ENCODE measurements around the gene NFILZ.
"Not testable (repeated sequence)": the region's sequence is repeated elsewhere in the genome, so short reads cannot be mapped to it uniquely, and the experiment has no call there.

Gene NFILZ

DNA sequence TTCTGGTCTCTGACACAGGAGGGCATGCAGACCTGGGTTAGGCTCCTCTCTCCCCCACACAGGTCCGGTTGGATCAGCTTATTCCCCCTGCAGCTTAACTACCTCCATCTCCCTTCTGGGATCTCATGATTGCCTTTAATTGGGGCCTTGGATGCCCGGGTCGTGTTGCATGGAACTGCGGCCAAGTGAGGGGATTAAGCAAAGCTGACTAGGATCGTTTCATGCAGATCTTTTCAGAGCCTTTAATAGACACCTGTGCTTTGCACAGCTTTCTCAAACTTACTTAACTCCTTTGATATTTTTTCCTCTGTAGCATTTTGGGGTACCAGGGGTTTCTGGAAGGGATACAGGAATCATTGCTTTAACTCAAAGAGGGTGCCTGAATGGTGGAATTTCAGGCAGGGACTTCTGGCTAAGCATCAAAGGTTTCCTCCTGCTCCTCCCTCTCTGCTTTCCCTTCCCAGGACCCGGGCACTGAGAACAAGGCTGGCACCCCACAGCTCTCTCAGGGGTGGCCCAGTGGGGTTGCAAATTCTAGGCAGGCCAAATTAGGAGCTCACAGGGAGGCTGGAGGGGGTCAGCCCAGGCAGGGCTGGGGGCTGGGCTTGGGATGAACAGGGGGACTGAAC lies 477 bp downstream of the NFILZ start:
- DNase-seq (ENCODE audit: low spot score): no peak
- TF ChIP-seq, protein P1, sequence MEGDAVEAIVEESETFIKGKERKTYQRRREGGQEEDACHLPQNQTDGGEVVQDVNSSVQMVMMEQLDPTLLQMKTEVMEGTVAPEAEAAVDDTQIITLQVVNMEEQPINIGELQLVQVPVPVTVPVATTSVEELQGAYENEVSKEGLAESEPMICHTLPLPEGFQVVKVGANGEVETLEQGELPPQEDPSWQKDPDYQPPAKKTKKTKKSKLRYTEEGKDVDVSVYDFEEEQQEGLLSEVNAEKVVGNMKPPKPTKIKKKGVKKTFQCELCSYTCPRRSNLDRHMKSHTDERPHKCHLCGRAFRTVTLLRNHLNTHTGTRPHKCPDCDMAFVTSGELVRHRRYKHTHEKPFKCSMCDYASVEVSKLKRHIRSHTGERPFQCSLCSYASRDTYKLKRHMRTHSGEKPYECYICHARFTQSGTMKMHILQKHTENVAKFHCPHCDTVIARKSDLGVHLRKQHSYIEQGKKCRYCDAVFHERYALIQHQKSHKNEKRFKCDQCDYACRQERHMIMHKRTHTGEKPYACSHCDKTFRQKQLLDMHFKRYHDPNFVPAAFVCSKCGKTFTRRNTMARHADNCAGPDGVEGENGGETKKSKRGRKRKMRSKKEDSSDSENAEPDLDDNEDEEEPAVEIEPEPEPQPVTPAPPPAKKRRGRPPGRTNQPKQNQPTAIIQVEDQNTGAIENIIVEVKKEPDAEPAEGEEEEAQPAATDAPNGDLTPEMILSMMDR (IDR thresholded peaks at IDR 0.05; ENCODE audit: borderline replicate concordance, control extremely low read depth, extremely low read depth, insufficient read depth, missing control alignments): no peak
- in situ Hi-C loops (cut with MboI; ENCODE audit: low sequenced_read_pairs, unreplicated experiment): no loop called here

DNA sequence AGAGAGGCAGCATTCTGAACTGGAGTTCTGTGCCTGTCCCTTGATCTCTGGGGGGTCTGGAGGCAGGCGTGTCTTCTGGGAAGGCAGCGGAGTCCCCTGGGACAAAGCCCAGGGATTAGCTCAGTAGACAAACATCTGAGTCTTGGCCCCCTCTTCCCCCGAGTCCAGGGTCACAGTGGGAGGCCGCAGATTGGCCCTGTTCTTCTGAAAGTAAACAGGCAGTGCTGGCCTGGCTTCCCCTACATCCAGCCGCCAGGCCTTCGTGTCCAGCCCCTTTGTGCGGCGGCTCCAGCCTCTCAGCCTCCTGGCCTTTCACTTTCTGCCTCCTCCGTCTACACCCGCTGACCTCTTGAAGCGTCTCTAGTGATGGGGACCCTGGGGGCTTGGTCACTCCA lies 989 bp downstream of the NFILZ start:
- in situ Hi-C loops (cut with MboI; ENCODE audit: low sequenced_read_pairs, unreplicated experiment): no loop called here
- no peak for DNase-seq (ENCODE audit: low spot score)
- TF ChIP-seq, protein P1 (IDR thresholded peaks at IDR 0.05; ENCODE audit: borderline replicate concordance, control extremely low read depth, extremely low read depth, insufficient read depth, missing control alignments): no peak

DNA sequence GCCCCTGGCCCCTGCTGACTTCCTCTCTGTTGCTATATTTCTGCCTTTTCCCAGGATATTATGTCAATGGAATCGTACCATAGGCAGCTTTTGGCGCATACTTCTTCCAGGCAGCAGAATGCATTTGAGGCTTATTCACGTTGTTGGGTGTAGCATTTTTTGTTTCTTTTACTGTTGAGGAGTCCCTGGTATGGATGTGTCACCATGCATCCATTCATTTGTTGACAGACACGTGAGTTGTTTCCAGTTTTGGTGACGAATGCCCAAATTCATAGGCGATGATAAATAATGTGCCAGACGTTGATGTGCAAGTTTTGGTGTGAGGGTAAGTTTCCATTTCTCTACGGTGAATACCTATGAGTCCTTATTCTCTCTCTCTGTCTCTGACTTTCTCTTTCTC lies 5.0 kb downstream of the NFILZ start:
- in situ Hi-C loops (cut with MboI; ENCODE audit: low sequenced_read_pairs, unreplicated experiment): no loop called here
- no peak for DNase-seq (ENCODE audit: low spot score)

DNA sequence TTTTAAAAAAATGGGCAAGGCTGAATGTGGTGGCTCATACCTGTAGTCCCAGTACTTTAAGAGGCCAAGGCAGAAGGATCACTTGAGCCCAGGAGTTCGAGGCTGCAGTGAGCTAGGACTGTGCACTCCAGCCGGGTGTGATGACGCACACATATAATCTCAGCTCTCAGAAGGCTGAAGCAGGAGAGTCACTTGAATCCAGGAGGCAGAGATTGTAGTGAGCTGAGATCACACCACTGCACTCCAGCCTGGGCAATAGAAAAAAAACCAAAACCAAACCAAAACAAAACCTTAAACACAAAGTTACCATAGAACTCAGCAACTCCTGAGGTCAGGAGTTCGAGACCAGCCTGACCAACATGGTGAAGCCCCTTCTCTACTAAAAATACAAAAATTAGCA lies 6.6 kb downstream of the NFILZ start:
- DNase-seq (ENCODE audit: low spot score); in situ Hi-C loops (cut with MboI; ENCODE audit: low sequenced_read_pairs, unreplicated experiment): not testable (repeated sequence)

More for the DNA sequence above, 5.0 kb downstream of the NFILZ start:
- TF ChIP-seq, protein P1 (IDR thresholded peaks at IDR 0.05; ENCODE audit: borderline replicate concordance, control extremely low read depth, extremely low read depth, insufficient read depth, missing control alignments): no peak

DNA sequence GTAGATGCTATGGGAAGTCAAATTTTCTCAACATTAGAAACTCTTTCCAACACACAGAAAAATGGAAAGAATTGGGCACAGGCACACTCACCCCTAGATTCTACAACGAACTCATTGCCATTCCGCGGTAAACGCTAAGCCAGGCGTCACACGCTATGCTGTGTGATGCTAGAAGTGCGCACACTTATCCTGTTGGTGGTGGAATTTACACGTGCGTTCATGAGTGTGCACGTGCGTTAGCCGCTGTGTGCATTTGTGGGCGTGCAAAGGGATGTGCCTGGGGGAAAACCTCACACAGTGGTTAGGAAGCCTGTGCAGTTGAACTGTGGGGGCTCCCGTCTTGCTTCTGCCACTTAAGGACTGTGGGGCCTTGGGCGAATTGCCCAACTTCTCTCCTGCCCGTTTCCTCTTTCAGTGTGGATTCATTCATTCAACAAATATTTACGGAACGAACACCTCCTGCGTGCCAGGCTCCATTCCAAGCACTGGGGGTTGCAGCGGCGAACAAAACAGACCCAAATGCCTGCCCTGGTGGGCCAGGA lies 7.7 kb downstream of the NFILZ start:
- TF ChIP-seq, protein P1 (IDR thresholded peaks at IDR 0.05; ENCODE audit: borderline replicate concordance, control extremely low read depth, extremely low read depth, insufficient read depth, missing control alignments): no peak
- DNase-seq (ENCODE audit: low spot score): no peak
- in situ Hi-C loops (cut with MboI; ENCODE audit: low sequenced_read_pairs, unreplicated experiment): no loop called here

DNA sequence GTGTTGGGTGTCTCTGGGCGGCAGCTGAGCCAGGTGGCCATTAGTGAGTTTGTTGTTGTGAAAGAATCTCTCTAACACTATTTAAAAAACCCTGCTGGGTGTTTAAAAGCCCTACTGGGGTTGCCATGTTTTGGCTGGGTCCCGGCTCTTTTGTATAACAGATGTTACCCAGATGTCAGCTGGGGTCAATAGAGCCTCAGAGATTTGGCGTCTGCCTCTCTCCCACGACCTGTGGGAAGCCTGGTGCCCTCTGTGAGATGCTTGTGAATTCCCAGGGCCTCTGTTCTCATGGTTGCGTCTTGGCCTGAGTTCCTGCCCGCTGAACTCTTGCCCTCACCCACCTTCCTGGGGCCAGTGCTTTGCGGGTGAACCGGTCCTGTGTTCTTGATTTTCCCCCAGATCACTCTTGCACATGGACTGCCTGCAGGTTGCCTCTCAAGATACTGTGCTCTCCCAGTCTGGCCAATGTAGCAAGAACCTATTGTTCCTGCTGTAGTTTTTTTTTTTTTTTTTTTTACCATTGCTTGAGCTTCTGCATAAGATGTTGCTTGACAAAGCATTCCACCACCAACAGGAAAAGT lies 9.5 kb downstream of the NFILZ start:
- TF ChIP-seq, protein P1 (IDR thresholded peaks at IDR 0.05; ENCODE audit: borderline replicate concordance, control extremely low read depth, extremely low read depth, insufficient read depth, missing control alignments): no peak
- in situ Hi-C loops (cut with MboI; ENCODE audit: low sequenced_read_pairs, unreplicated experiment): no loop called here
- DNase-seq (ENCODE audit: low spot score): no peak

DNA sequence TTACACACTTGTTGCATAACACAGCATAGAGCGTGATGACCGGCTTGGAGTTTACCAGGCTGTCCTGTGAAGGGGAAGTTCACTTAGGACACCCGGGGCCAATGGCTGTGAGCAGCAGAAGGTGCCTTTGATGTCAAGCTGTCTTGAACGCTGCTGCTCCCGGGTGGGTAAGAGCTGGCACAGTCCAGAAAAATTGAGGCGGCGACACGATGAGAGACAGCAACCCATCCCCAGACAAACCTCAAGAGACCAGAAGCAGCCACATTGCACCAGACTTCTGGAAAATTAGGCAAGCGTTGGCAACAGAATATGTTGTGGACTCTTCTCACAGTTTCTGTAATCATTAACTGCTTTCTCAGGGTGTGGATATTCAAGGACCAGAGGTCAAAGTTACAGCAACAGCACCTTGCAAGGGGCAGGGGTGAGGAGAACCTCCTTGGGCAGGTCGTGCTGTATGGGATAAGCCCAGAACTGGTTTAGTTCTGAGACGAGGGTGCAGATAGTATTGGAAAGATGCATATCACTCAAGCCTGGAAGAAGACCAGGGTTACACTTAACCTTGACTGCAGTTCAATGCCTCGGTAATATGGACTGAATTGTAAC lies 10.1 kb downstream of the NFILZ start:
- in situ Hi-C loops (cut with MboI; ENCODE audit: low sequenced_read_pairs, unreplicated experiment): no loop called here
- no peak for DNase-seq (ENCODE audit: low spot score)
- TF ChIP-seq, protein P1 (IDR thresholded peaks at IDR 0.05; ENCODE audit: borderline replicate concordance, control extremely low read depth, extremely low read depth, insufficient read depth, missing control alignments): no peak

Measured in GM13976 (cell line).